ENCODE measurements around the gene SLC1A5.
"Not testable (repeated sequence)": the region's sequence is repeated elsewhere in the genome, so short reads cannot be mapped to it uniquely, and the experiment has no call there.

The SLC1A5 gene

DNA sequence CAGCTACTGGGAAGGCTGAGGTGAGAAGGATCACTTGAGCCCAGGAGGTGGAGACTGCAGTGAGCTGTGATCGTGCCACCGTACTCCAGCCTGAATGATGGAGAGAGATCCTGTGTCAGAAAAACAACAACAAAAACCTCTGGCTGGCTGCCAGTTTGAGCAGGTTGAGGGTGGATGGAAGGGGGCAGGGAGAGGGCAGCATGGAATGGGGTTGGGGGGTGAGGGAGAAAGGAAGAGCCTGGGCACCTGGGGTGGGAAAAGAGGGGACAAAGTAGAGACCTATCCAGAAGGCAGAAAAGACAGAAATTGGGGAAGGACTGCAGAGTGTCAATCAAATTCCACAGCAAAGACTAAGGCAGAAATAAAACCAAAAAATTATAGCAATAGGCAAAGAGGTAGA, 4.7 kb downstream of the SLC1A5 start:
- Histone ChIP-seq H3K9ac (peak overlapping the region; percentile 72 to 99 (median 94)), H3K36me3 (peaks cover 44 to 75% (median 72%) of the 10 kb centered on the region in 11 experiments), H3K4me1 (peaks cover 49 to 75% (median 68%) of the 10 kb centered on the region in 10 experiments), H4K20me1 (peaks cover 0 to 97% (median 87%) of the 10 kb centered on the region in 11 experiments; a peak in 20 of 22 replicates), H3K4me3 (peak overlapping the region; percentile 85 to 99 (median 96); a peak in 19 of 20 replicates), H3K27ac (peak overlapping the region; percentile 71 to 97 (median 93); a peak in 21 of 22 replicates), H3K27me3 (no peaks in the 10 kb centered on the region), H3K9me3 (replicated peaks in 1 of 11) (no peaks in the 10 kb centered on the region), H3K4me2 (peak overlapping the region; percentile 87 to 98 (median 94))
- no peak for TF ChIP-seq Cebpa-rat (IDR thresholded peaks at IDR 0.05)

DNA sequence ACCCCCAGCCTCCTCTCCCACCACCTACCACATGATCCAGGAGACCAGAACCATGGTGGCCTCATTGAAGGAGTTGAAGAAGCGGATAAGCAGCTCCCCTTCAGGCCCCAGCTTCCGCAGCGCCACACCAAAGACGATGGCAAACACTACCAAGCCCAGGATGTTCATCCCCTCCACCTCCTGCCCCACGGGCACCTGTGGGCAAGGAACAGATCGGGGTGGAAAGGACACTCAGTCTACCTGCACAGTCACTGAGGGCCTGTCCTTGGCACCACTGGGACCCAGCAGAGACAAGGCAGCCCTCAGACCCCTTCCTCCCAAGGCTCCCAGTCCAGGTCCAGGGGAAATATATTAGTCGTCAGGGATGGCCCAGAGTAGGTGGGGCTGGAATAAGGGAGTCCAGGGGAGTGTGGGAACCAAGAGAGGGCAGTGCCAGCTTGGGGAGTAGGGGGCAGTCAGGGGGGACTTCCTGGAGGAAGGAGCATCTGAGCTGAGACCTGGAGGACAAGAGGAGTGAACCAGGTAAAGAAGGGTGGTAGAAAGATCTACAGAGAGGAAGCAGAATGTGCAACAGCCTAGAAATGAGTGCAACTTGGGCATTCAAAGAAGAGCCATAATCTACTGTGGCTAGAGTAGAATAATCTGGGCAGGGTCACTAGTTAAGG, 5.9 kb downstream of the SLC1A5 start:
- Histone ChIP-seq H3K27me3 (no peaks in the 10 kb centered on the region), H3K4me2 (peak overlapping the region; percentile 16 to 98 (median 94); a peak in 18 of 22 replicates), H4K20me1 (peaks cover 0 to 100% (median 91%) of the 10 kb centered on the region in 11 experiments; a peak in 20 of 22 replicates), H3K4me1 (peaks cover 59 to 83% (median 74%) of the 10 kb centered on the region in 10 experiments), H3K9me3 (replicated peaks in 1 of 11) (no peaks in the 10 kb centered on the region), H3K9ac (peak overlapping the region in 9 of 11 experiments; percentile 8 to 99 (median 72); a peak in 11 of 22 replicates), H3K27ac (peak overlapping the region in 8 of 11 experiments; percentile 9 to 97 (median 40); a peak in 13 of 22 replicates), H3K36me3 (peaks cover 46 to 87% (median 84%) of the 10 kb centered on the region in 11 experiments), H3K4me3 (0 out of 20 replicates have a peak overlapping the region, but pooled peaks of 1 of the 10 experiments have one; percentile 7)
- TF ChIP-seq Cebpa-rat (IDR thresholded peaks at IDR 0.05), result no peak

- Histone ChIP-seq H3K9ac (peak overlapping the region in 3 of 11 experiments; percentile 25 to 49 (median 39); a peak in 5 of 22 replicates), H3K4me1 (peaks cover 28 to 52% (median 48%) of the 10 kb centered on the region in 10 experiments), H3K4me3 (peak overlapping the region in 1 of 10 experiments; percentile 31; a peak in 1 of 20 replicates), H4K20me1 (peaks cover 6 to 95% (median 84%) of the 10 kb centered on the region in 11 experiments; a peak in 20 of 22 replicates), H3K27ac (peak overlapping the region in 7 of 11 experiments; percentile 25 to 63 (median 46); a peak in 15 of 22 replicates), H3K36me3 (peaks cover 75 to 96% (median 93%) of the 10 kb centered on the region in 11 experiments), H3K4me2 (peak overlapping the region in 9 of 11 experiments; percentile 37 to 86 (median 67); a peak in 16 of 22 replicates)
- H3K27me3 ChIP-seq; H3K9me3 ChIP-seq (replicated peaks in 1 of 11): not testable (repeated sequence)
Measured at GRCh38 chr19:46777956-46778645, 10.3 kb downstream of the SLC1A5 start.

- peaks cover 6 to 92% (median 76%) of the 10 kb centered on the region in 11 experiments; a peak in 20 of 22 replicates for H4K20me1 ChIP-seq
- H3K27ac ChIP-seq, result peak overlapping the region in 4 of 11 experiments; percentile 25 to 63 (median 47); a peak in 3 of 22 replicates
- H3K9me3 ChIP-seq (replicated peaks in 1 of 11), result no peaks in the 10 kb centered on the region
- H3K36me3 ChIP-seq, result peaks cover 66 to 90% (median 84%) of the 10 kb centered on the region in 11 experiments
- H3K4me3 ChIP-seq, result no peak overlapping the region
- peaks cover 20 to 44% (median 40%) of the 10 kb centered on the region in 10 experiments for H3K4me1 ChIP-seq
- TF ChIP-seq Cebpa-rat (IDR thresholded peaks at IDR 0.05), result no peak
- H3K9ac ChIP-seq, result no peak overlapping the region; a peak in 1 of 22 replicates
- no peaks in the 10 kb centered on the region for H3K27me3 ChIP-seq
- peak overlapping the region in 2 of 11 experiments; percentile 82 to 86; a peak in 4 of 22 replicates for H3K4me2 ChIP-seq
Measured at GRCh38 chr19:46776927-46777911, 11.2 kb downstream of the SLC1A5 start.

DNA sequence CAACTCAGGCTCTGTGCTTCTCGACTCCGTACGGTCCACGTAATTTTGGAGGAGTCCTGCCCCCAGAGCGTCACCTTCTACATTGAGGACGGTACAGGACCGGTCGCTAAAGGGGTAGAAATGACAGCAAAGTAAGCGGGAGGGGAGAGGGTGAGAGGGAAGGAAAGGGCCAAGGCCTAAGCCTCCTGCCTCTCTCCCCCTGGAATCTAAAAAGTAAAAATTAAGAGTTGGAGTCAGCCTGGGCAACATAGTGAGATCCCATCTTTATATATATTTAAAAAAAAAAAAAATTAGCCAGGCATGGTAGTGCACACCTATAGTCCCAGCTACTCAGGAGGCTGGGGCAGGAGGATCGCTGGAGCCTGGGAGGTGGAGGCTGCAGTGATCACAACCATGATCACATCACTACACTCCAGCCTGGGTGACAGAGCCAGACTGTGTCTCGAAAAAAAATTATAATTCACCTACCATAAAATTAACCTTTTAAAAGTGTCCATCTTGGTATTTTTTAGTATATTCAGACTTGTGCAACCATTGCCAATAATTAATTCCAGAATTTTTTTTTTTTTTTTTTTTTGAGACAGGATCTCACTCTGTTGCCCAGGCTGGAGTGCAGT, 12.6 kb downstream of the SLC1A5 start:
- Histone ChIP-seq H3K9me3 (replicated peaks in 1 of 11) (no peaks in the 10 kb centered on the region), H3K4me1 (peaks cover 20 to 31% (median 28%) of the 10 kb centered on the region in 10 experiments), H3K27me3 (no peaks in the 10 kb centered on the region), H3K4me3 (no peak overlapping the region), H3K9ac (no peak overlapping the region), H4K20me1 (peaks cover 6 to 80% (median 63%) of the 10 kb centered on the region in 11 experiments; a peak in 20 of 22 replicates), H3K27ac (0 out of 22 replicates have a peak overlapping the region, but pooled peaks of 1 of the 11 experiments have one; percentile 15), H3K4me2 (no peak overlapping the region), H3K36me3 (peaks cover 53 to 83% (median 70%) of the 10 kb centered on the region in 11 experiments)
- TF ChIP-seq Cebpa-rat (IDR thresholded peaks at IDR 0.05), result no peak

GRCh38 chr19:46773018-46773399, 15.4 kb downstream of the SLC1A5 start:
- Histone ChIP-seq H3K27ac (no peak overlapping the region), H3K27me3 (no peaks in the 10 kb centered on the region), H3K4me3 (no peak overlapping the region), H3K36me3 (peaks cover 34 to 56% (median 42%) of the 10 kb centered on the region in 11 experiments), H3K4me2 (no peak overlapping the region), H4K20me1 (peaks cover 6 to 56% (median 37%) of the 10 kb centered on the region in 11 experiments; a peak in 20 of 22 replicates), H3K9me3 (replicated peaks in 1 of 11) (no peaks in the 10 kb centered on the region), H3K9ac (no peak overlapping the region), H3K4me1 (peaks cover 0 to 5% (median 2%) of the 10 kb centered on the region in 10 experiments; a peak in 12 of 20 replicates)
- TF ChIP-seq Cebpa-rat (IDR thresholded peaks at IDR 0.05), result no peak

- peaks cover 6 to 50% (median 31%) of the 10 kb centered on the region in 11 experiments; a peak in 20 of 22 replicates for H4K20me1 ChIP-seq
- H3K36me3 ChIP-seq, result peaks cover 34 to 51% (median 38%) of the 10 kb centered on the region in 11 experiments
- H3K27ac ChIP-seq, result no peak overlapping the region
- no peak for TF ChIP-seq Cebpa-rat (IDR thresholded peaks at IDR 0.05)
- H3K4me3 ChIP-seq, result no peak overlapping the region
- no peaks in the 10 kb centered on the region for H3K4me1 ChIP-seq
- H3K4me2 ChIP-seq, result no peak overlapping the region
- no peaks in the 10 kb centered on the region for H3K9me3 ChIP-seq (replicated peaks in 1 of 11)
- H3K9ac ChIP-seq, result no peak overlapping the region
- no peaks in the 10 kb centered on the region for H3K27me3 ChIP-seq
Measured at GRCh38 chr19:46772170-46773017, 16.0 kb downstream of the SLC1A5 start.

DNA sequence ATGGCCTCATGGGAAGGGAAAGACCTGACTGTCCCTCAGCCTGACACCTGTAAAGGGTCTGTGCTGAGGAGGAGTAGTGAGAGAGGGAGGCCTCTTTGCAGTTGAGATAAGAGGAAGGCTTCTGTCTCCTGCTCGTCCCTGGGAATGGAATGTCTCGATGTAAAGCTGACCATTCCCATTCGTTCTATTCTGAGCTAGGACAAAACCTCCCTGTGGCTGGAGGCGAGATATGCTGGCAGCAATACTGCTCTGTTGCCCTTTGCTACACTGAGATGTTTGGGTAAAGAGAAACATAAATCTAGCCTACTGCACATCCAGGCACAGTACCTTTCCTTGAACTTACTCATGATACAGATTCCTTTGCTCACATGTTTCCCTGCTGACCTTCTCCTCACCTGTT, 19.6 kb downstream of the SLC1A5 start:
- not testable (repeated sequence) for H3K9ac ChIP-seq; H3K4me3 ChIP-seq; H3K4me1 ChIP-seq; H3K27ac ChIP-seq; H3K4me2 ChIP-seq; H3K9me3 ChIP-seq (replicated peaks in 1 of 11); H3K27me3 ChIP-seq
- Histone ChIP-seq H4K20me1 (peaks cover 0 to 18% (median 2%) of the 10 kb centered on the region in 11 experiments; a peak in 8 of 22 replicates), H3K36me3 (peaks cover 1 to 16% (median 2%) of the 10 kb centered on the region in 11 experiments; a peak in 17 of 22 replicates)

All from BLaER1 treated with 17β-estradiol and CSF1 and Interleukin-3, amounts not matched to agents 10 nM and 100 nM (cell line).